Effector memory CD4-positive, alpha-beta T cell (primary cell): ENCODE results near the gene DNM3.

Experiments
- DNase-seq, 3 donors: peaks; one replicate each; pipeline ENCODE4 v3.0.0-alpha.2; 2020
- H3K27ac ChIP-seq: 2 replicates; pipeline ENCODE4 v1.7.0; 2013; ENCODE audit warnings: mild to moderate bottlenecking, low read length, moderate library complexity; ENCODE audit not compliant: insufficient read depth, poor library complexity, severe bottlenecking
- H3K27me3 ChIP-seq: replicated peaks from 2 replicates; pipeline ENCODE4 v1.7.0; 2013; ENCODE audit warnings: mild to moderate bottlenecking, low read length; ENCODE audit not compliant: insufficient read depth, control insufficient read depth, poor library complexity, severe bottlenecking
- H3K36me3 ChIP-seq: 2 replicates; pipeline ENCODE4 v1.7.0; 2013; ENCODE audit warnings: mild to moderate bottlenecking, low read length, moderate library complexity; ENCODE audit not compliant: control insufficient read depth, insufficient read depth
- H3K4me1 ChIP-seq: 2 replicates; pipeline ENCODE4 v1.7.0; 2013; ENCODE audit warnings: low read length, mild to moderate bottlenecking; ENCODE audit not compliant: control insufficient read depth, insufficient read depth, poor library complexity, severe bottlenecking
- H3K4me3 ChIP-seq: 2 replicates; pipeline ENCODE4 v1.7.0; 2013; ENCODE audit warnings: low read length, low read depth, mild to moderate bottlenecking; ENCODE audit not compliant: insufficient read depth, poor library complexity, severe bottlenecking
- H3K9me3 ChIP-seq: 2 replicates; pipeline ENCODE4 v1.7.0; 2013; ENCODE audit warnings: mild to moderate bottlenecking, low read length, moderate library complexity; ENCODE audit not compliant: control insufficient read depth

DNM3 gene

GRCh38 chr1:172453607-172454006 lies 612.3 kb downstream of the DNM3 start:
- no peak overlapping the region for H3K27ac ChIP-seq
- peaks cover 7% of the 10 kb centered on the region for H3K4me1 ChIP-seq
- H3K9me3 ChIP-seq: no peaks in the 10 kb centered on the region
- H3K4me3 ChIP-seq: no peak overlapping the region
- DNase-seq: no peak
- H3K36me3 ChIP-seq: no peaks in the 10 kb centered on the region
- no peaks in the 10 kb centered on the region for H3K27me3 ChIP-seq

- H3K27ac ChIP-seq: no peak overlapping the region
- DNase-seq: no peak
- no peak overlapping the region for H3K4me3 ChIP-seq
- H3K36me3 ChIP-seq: no peaks in the 10 kb centered on the region
- H3K4me1 ChIP-seq: peaks cover 2% of the 10 kb centered on the region
- no peaks in the 10 kb centered on the region for H3K9me3 ChIP-seq
- no peaks in the 10 kb centered on the region for H3K27me3 ChIP-seq
Observed at GRCh38 chr1:172455451-172455850, 614.2 kb downstream of the DNM3 start.

- Histone ChIP-seq H3K27me3 (no peaks in the 10 kb centered on the region), H3K9me3 (no peaks in the 10 kb centered on the region)
Observed at GRCh38 chr1:172456344-172456769, 615.1 kb downstream of the DNM3 start.

GRCh38 chr1:172457479-172458130 lies 616.3 kb downstream of the DNM3 start:
- Histone ChIP-seq H3K4me1 (no peaks in the 10 kb centered on the region), H3K36me3 (no peaks in the 10 kb centered on the region), H3K27ac (no peak overlapping the region), H3K4me3 (no peak overlapping the region), H3K27me3 (no peaks in the 10 kb centered on the region), H3K9me3 (no peaks in the 10 kb centered on the region)
- no peak for DNase-seq

More at GRCh38 chr1:172456344-172456769, 615.1 kb downstream of the DNM3 start:
- H3K27ac ChIP-seq: no peak overlapping the region
- no peaks in the 10 kb centered on the region for H3K4me1 ChIP-seq
- no peak for DNase-seq
- no peaks in the 10 kb centered on the region for H3K36me3 ChIP-seq
- no peak overlapping the region for H3K4me3 ChIP-seq

- H3K9me3 ChIP-seq: no peaks in the 10 kb centered on the region
- no peak overlapping the region for H3K27ac ChIP-seq
- DNase-seq: no peak
- H3K4me1 ChIP-seq: no peaks in the 10 kb centered on the region
- no peak overlapping the region for H3K4me3 ChIP-seq
- H3K27me3 ChIP-seq: no peaks in the 10 kb centered on the region
- H3K36me3 ChIP-seq: no peaks in the 10 kb centered on the region
Observed at GRCh38 chr1:172460177-172460576, 618.9 kb downstream of the DNM3 start.

- H3K27me3 ChIP-seq: no peaks in the 10 kb centered on the region
- no peak overlapping the region for H3K27ac ChIP-seq
- no peaks in the 10 kb centered on the region for H3K36me3 ChIP-seq
- H3K4me3 ChIP-seq: no peak overlapping the region
- no peaks in the 10 kb centered on the region for H3K9me3 ChIP-seq
- DNase-seq: no peak
- H3K4me1 ChIP-seq: no peaks in the 10 kb centered on the region
Observed at GRCh38 chr1:172460887-172461315, 619.6 kb downstream of the DNM3 start.
